Lower leg skin (tissue), 3 donors: ENCODE measurements around the gene ARHGAP22.

Experiments used
- POLR2A ChIP-seq, 2 donors: fragments of 450-650 bp; IDR thresholded peaks; one replicate each; pipeline ENCODE4 v1.6.1; 2016 to 2017; ENCODE audit warnings: antibody characterized with exemption in 2 of 2, mild to moderate bottlenecking in 1 of 2, moderate library complexity in 1 of 2
- TF ChIP-seq, protein P1 (sequence below), 3 donors: fragments of 450-650 bp; IDR thresholded peaks; one replicate each; pipeline ENCODE4 v1.5.1; 2016; ENCODE audit warnings: antibody characterized with exemption in 3 of 3, mild to moderate bottlenecking in 3 of 3, moderate library complexity in 2 of 3

DNA sequence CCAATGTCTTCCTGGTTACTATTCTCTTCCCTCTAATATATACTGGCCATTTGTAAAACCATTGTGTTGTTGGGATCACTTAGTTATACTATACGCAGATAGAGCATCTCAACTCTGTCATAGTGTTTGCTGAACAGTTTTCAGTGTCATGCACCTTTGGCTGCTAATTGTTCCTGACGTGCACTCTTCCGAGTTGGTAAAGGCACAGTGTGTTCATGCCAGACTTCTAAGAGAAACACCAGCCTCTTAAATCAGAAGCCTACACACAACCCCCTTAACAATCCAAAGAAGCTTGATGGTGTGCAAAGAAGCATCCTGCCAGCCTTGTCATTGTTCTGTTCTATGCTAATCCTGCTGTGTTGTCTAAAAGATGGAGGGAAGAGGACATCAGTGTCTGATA lies 167.3 kb downstream of the ARHGAP22 start:
- TF ChIP-seq, protein P1, sequence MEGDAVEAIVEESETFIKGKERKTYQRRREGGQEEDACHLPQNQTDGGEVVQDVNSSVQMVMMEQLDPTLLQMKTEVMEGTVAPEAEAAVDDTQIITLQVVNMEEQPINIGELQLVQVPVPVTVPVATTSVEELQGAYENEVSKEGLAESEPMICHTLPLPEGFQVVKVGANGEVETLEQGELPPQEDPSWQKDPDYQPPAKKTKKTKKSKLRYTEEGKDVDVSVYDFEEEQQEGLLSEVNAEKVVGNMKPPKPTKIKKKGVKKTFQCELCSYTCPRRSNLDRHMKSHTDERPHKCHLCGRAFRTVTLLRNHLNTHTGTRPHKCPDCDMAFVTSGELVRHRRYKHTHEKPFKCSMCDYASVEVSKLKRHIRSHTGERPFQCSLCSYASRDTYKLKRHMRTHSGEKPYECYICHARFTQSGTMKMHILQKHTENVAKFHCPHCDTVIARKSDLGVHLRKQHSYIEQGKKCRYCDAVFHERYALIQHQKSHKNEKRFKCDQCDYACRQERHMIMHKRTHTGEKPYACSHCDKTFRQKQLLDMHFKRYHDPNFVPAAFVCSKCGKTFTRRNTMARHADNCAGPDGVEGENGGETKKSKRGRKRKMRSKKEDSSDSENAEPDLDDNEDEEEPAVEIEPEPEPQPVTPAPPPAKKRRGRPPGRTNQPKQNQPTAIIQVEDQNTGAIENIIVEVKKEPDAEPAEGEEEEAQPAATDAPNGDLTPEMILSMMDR (IDR thresholded peaks at IDR 0.05) = no peak
- no peak for TF ChIP-seq POLR2A (IDR thresholded peaks at IDR 0.05)
